OCI-LY7 (cell line): ENCODE data around the gene OST4.

Source experiments
- EZH2phosphoT487 ChIP-seq: fragments of 200-600 bp; sonication (generic); IDR thresholded peaks from 2 replicates; pipeline ENCODE4 v1.6.1; 2018; ENCODE audit warnings: low read depth, borderline replicate concordance, mild to moderate bottlenecking, mixed run types, antibody characterized with exemption, low read length, moderate library complexity, mixed read lengths
- TF ChIP-seq, protein P1 (sequence below): fragments of 200-600 bp; sonication (generic); conservative IDR thresholded peaks from 2 replicates; pipeline ENCODE4 v1.5.1; 2014; ENCODE audit warnings: mild to moderate bottlenecking, antibody characterized with exemption, low read length, moderate library complexity, mixed read lengths

DNA sequence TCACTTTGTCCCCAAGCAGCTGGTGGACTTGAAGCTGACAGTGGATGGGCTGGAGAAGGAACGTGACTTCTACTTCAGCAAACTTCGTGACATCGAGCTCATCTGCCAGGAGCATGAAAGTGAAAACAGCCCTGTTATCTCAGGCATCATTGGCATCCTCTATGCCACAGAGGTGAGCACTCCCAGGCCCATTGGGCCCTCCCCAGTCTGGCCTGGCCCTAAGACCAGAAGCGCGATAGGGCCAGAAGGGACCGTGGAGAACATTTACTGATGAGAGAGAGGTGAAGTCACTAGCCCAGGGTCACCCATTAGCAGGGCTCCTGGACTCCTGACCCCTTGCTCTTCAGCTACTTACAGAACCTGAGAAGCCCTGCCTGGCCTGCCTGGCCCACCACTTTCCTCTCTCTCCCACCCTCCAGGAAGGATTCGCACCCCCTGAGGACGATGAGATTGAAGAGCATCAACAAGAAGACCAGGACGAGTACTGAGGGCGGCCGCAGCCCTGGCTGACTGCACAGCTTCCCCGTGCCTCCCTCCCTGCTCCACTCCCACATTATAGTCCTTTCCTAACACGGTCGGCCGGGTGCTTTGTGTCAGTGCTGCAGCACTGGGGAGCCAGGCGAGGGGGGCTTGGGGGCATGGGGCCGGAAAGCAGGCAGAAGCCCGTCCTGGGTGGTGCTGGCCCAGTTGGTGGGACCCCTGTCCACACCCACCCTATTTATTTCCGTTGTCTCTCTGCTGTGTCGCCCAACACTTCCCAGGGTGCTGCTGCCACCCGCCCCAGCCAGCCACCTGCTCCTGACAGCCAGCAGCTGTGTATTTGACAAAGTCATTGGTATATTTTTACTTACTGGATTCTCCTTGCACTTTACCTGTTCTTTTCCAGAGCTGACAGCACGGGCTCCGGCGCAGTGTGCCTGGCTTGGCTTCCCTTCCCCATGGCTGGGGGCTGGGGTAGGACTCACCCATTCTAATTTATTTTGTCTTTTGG lies 45.3 kb downstream of the OST4 start:
- TF ChIP-seq, protein P1, sequence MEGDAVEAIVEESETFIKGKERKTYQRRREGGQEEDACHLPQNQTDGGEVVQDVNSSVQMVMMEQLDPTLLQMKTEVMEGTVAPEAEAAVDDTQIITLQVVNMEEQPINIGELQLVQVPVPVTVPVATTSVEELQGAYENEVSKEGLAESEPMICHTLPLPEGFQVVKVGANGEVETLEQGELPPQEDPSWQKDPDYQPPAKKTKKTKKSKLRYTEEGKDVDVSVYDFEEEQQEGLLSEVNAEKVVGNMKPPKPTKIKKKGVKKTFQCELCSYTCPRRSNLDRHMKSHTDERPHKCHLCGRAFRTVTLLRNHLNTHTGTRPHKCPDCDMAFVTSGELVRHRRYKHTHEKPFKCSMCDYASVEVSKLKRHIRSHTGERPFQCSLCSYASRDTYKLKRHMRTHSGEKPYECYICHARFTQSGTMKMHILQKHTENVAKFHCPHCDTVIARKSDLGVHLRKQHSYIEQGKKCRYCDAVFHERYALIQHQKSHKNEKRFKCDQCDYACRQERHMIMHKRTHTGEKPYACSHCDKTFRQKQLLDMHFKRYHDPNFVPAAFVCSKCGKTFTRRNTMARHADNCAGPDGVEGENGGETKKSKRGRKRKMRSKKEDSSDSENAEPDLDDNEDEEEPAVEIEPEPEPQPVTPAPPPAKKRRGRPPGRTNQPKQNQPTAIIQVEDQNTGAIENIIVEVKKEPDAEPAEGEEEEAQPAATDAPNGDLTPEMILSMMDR = no peak
- TF ChIP-seq EZH2phosphoT487 = no peak
